H1 (cell line): ENCODE measurements around the gene FAM162B. TPM values are rescaled to one million over a fixed set of nuclear protein-coding genes. Genes with fewer than 3 reads are reported as not detected.

Experiments
- CTCF ChIA-PET: fragments of 300-600 bp; sonication (Branson Sonifier 250); formaldehyde crosslinking; loops from one replicate; lab custom pipeline; 2021; ENCODE audit not compliant: partially characterized antibody; lab: Charles Lee
- POLR2A ChIA-PET: fragments of 300-600 bp; sonication (Branson Sonifier 250); formaldehyde crosslinking; loops from one replicate; lab custom pipeline; 2021; ENCODE audit warnings: inconsistent platforms; ENCODE audit not compliant: partially characterized antibody; lab: Charles Lee
- DNase-seq, 2 experiments: peaks; one replicate each; pipeline versions ENCODE4 v3.0.0 to v3.0.0-alpha.2; 2010 to 2022; ENCODE audit warnings: low spot score in 2 of 2, low read depth in 1 of 2, mixed read lengths in 1 of 2
- FAIRE-seq: peaks from 2 replicates; lab custom pipeline; 2011; peaks lifted over from hg19 to GRCh38; lab: Jason Lieb, UNC
- H2AFZ ChIP-seq: 2 replicates; pipeline ENCODE4 v1.8.1; 2012; ENCODE audit warnings: low read length, inconsistent platforms
- H2AK5ac ChIP-seq: 2 replicates; pipeline ENCODE4 v1.6.1; 2013; ENCODE audit warnings: low read depth, low read length
- H2BK120ac ChIP-seq: replicated peaks from 2 replicates; pipeline ENCODE3; 2013; ENCODE audit warnings: low read depth, low read length, inconsistent platforms
- H2BK12ac ChIP-seq: 2 replicates; pipeline ENCODE4 v1.6.1; 2013; ENCODE audit warnings: low read depth, low read length
- H2BK15ac ChIP-seq: 2 replicates; pipeline ENCODE4 v1.6.1; 2013; ENCODE audit warnings: low read length
- H2BK20ac ChIP-seq: 2 replicates; pipeline ENCODE4 v1.6.1; 2013; ENCODE audit warnings: low read length
- H2BK5ac ChIP-seq: 2 replicates; pipeline ENCODE4 v1.6.1; 2013; ENCODE audit warnings: low read depth, low read length
- H3K14ac ChIP-seq: 2 replicates; pipeline ENCODE4 v1.6.1; 2013; ENCODE audit warnings: inconsistent platforms; ENCODE audit not compliant: insufficient read length
- H3K18ac ChIP-seq: 2 replicates; pipeline ENCODE4 v1.6.1; 2013; ENCODE audit warnings: low read length; ENCODE audit errors: extremely low read depth
- H3K23ac ChIP-seq: 2 replicates; pipeline ENCODE4 v1.6.1; 2013; ENCODE audit warnings: inconsistent platforms; ENCODE audit not compliant: insufficient read length
- H3K23me2 ChIP-seq: 2 replicates; pipeline ENCODE4 v1.6.1; 2013; ENCODE audit warnings: low read depth, low read length
- H3K27ac ChIP-seq: 2 replicates; pipeline ENCODE4 v1.6.1; 2011; ENCODE audit warnings: low read depth, low read length, inconsistent platforms
- H3K27me3 ChIP-seq, 4 experiments: replicated peaks in 1 of 4; 1 replicate in 1 of 4; 2 replicates in 3 of 4; pipeline versions ENCODE4 v1.6.1 to v1.8.1; 2011 to 2013; ENCODE audit warnings: low read length in 3 of 4, mild to moderate bottlenecking in 3 of 4, inconsistent platforms in 2 of 4, mixed read lengths in 2 of 4, moderate library complexity in 1 of 4; ENCODE audit not compliant: control insufficient read depth in 3 of 4, insufficient read depth in 3 of 4; ENCODE audit errors: extremely low read depth in 1 of 4
- H3K36me3 ChIP-seq, 4 experiments: 2 replicates each; pipeline versions ENCODE4 v1.6.1 to v1.8.1; 2011 to 2013; ENCODE audit warnings: mild to moderate bottlenecking in 4 of 4, low read length in 3 of 4, moderate library complexity in 2 of 4, control low read depth in 1 of 4, inconsistent platforms in 1 of 4; ENCODE audit not compliant: insufficient read depth in 4 of 4, control insufficient read depth in 2 of 4
- H3K4ac ChIP-seq: replicated peaks from 2 replicates; pipeline ENCODE3; 2013; ENCODE audit warnings: low read length, low read depth, mixed read lengths, inconsistent platforms; ENCODE audit not compliant: insufficient read length
- H3K4me1 ChIP-seq, 4 experiments: replicated peaks in 1 of 4; 1 replicate in 1 of 4; 2 replicates in 3 of 4; pipeline versions ENCODE4 v1.6.1 to v1.8.1; 2011 to 2013; ENCODE audit warnings: low read length in 3 of 4, inconsistent platforms in 2 of 4, mixed read lengths in 1 of 4; ENCODE audit not compliant: insufficient read depth in 4 of 4, control insufficient read depth in 3 of 4
- H3K4me2 ChIP-seq, 2 experiments: 2 replicates each; pipeline versions ENCODE4 v1.6.1 to v1.8.1; 2011 to 2013; ENCODE audit warnings: low read depth in 2 of 2, low read length in 2 of 2, control low read depth in 1 of 2, inconsistent platforms in 1 of 2, mild to moderate bottlenecking in 1 of 2; ENCODE audit not compliant: insufficient read depth in 1 of 2
- H3K4me3 ChIP-seq, 4 experiments: fragments of 200-600, 300-600 bp in 1 of 4; sonication (generic), shearing (Covaris generic), sonication (Bioruptor Twin) in 1 of 4; 2 replicates each; pipeline versions ENCODE4 v1.5.1 to v1.8.1; 2011 to 2016; ENCODE audit warnings: low read length in 4 of 4, low read depth in 3 of 4, control low read depth in 2 of 4, inconsistent platforms in 2 of 4, mild to moderate bottlenecking in 2 of 4, mixed read lengths in 1 of 4, moderate library complexity in 1 of 4; ENCODE audit not compliant: insufficient read depth in 2 of 4; ENCODE audit errors: extremely low read depth in 1 of 4
- H3K56ac ChIP-seq: replicated peaks from 2 replicates; pipeline ENCODE3; 2013; ENCODE audit warnings: low read depth, mild to moderate bottlenecking, mixed read lengths, low read length, inconsistent platforms; ENCODE audit not compliant: insufficient read length
- H3K79me1 ChIP-seq: 2 replicates; pipeline ENCODE4 v1.6.1; 2013; ENCODE audit warnings: low read depth, low read length, control low read depth
- H3K79me2 ChIP-seq, 2 experiments: 2 replicates each; pipeline versions ENCODE4 v1.6.1 to v1.8.1; 2012 to 2013; ENCODE audit warnings: low read length in 2 of 2, mild to moderate bottlenecking in 2 of 2, inconsistent platforms in 1 of 2; ENCODE audit not compliant: insufficient read depth in 2 of 2, control insufficient read depth in 1 of 2
- H3K9ac ChIP-seq, 4 experiments: replicated peaks in 1 of 4; 1 replicate in 1 of 4; 2 replicates in 3 of 4; pipeline versions ENCODE4 v1.6.1 to v1.8.1; 2011 to 2013; ENCODE audit warnings: low read depth in 3 of 4, low read length in 3 of 4, control low read depth in 2 of 4, mild to moderate bottlenecking in 2 of 4, moderate library complexity in 2 of 4, inconsistent platforms in 1 of 4; ENCODE audit errors: extremely low read depth in 1 of 4
- H3K9me3 ChIP-seq, 2 experiments: 2 replicates each; pipeline versions ENCODE4 v1.6.1 to v1.8.1; 2012 to 2013; ENCODE audit warnings: mild to moderate bottlenecking in 2 of 2, moderate library complexity in 2 of 2, control low read depth in 1 of 2, inconsistent platforms in 1 of 2, low read depth in 1 of 2, low read length in 1 of 2, mixed read lengths in 1 of 2; ENCODE audit not compliant: insufficient read depth in 2 of 2
- H4K20me1 ChIP-seq, 2 experiments: replicated peaks in 1 of 2; 2 replicates each; pipeline versions ENCODE3 to v1.8.1; 2011 to 2013; ENCODE audit warnings: inconsistent platforms in 2 of 2, low read length in 2 of 2, mild to moderate bottlenecking in 1 of 2; ENCODE audit not compliant: insufficient read depth in 2 of 2, control insufficient read depth in 1 of 2
- H4K5ac ChIP-seq: 2 replicates; pipeline ENCODE4 v1.6.1; 2013; ENCODE audit warnings: low read length, low read depth, mixed read lengths, inconsistent platforms; ENCODE audit not compliant: insufficient read length
- H4K8ac ChIP-seq: 2 replicates; pipeline ENCODE4 v1.8.0; 2013; ENCODE audit warnings: mild to moderate bottlenecking, moderate library complexity, low read length, inconsistent platforms; ENCODE audit not compliant: insufficient read depth; ENCODE audit errors: extremely low read depth
- H4K91ac ChIP-seq: replicated peaks from 2 replicates; pipeline ENCODE3; 2013; ENCODE audit warnings: low read length, mixed read lengths, inconsistent platforms; ENCODE audit not compliant: insufficient read length
- CBX5 ChIP-seq: fragments of 300-800, 300-1000 bp; sonication (generic); IDR thresholded peaks from 2 replicates; pipeline ENCODE4 v1.7.1; 2016; ENCODE audit warnings: antibody characterized with exemption, low read length, low read depth
- CEBPB ChIP-seq: IDR thresholded peaks from 2 replicates; pipeline ENCODE4 v1.6.1; 2012; ENCODE audit warnings: low read depth, low read length
- JUND ChIP-seq: IDR thresholded peaks from 2 replicates; pipeline ENCODE4 v1.6.1; 2011; ENCODE audit warnings: mild to moderate bottlenecking, improper control_type of control experiment, low read length
- POLR2A ChIP-seq, 2 experiments: IDR thresholded peaks; 1 replicate in 1 of 2; 2 replicates in 1 of 2; pipeline ENCODE4 v1.6.1; 2011; ENCODE audit warnings: low read depth in 2 of 2, low read length in 2 of 2, mild to moderate bottlenecking in 2 of 2; ENCODE audit errors: control extremely low read depth in 1 of 2
- SIN3A ChIP-seq, 2 experiments: IDR thresholded peaks in 1 of 2; conservative IDR thresholded peaks in 1 of 2; 2 replicates each; pipeline ENCODE4 v1.6.1; 2011 to 2012; ENCODE audit warnings: low read length in 2 of 2, improper control_type of control experiment in 1 of 2, low read depth in 1 of 2, mild to moderate bottlenecking in 1 of 2
- SRF ChIP-seq: IDR thresholded peaks from 2 replicates; pipeline ENCODE4 v1.6.1; 2011; ENCODE audit warnings: mild to moderate bottlenecking, low read depth, low read length, moderate library complexity
- WGBS, 2 experiments: shearing (Covaris generic) in 1 of 2; methylation state at CpG; one replicate each; pipeline versions ENCODE4 v1.1.6 to v1.1.7; 2013 to 2015; ENCODE audit warnings: low lambda C conversion rate in 2 of 2, mixed read lengths in 2 of 2, inconsistent platforms in 1 of 2, low coverage in 1 of 2, missing lambda C conversion rate in 1 of 2; ENCODE audit not compliant: insufficient replicate concordance in 2 of 2, insufficient coverage in 1 of 2, insufficient read length in 1 of 2; ENCODE audit errors: extremely low coverage in 1 of 2, missing lambda C conversion rate in 1 of 2; 5-methylcytosine and 5-hydroxymethylcytosine counted together
- polyA plus RNA-seq, 7 experiments: library from polyadenylated mRNA; depleted of rRNA in 3 of 7; stranded (reverse) in 5 of 7; unstranded in 2 of 7; fragments of >200 nt in 5 of 7; fragments of 200-250 nt in 2 of 7; gene quantifications; 1 replicate in 5 of 7; 2 replicates in 1 of 7; 4 replicates in 1 of 7; pipeline versions ENCODE4 v1.2.1 to v1.2.3, GENCODE V29; 2011 to 2013; ENCODE audit warnings: missing spikeins in 2 of 7, mixed read lengths in 2 of 7
- total RNA-seq: library from RNA; stranded (reverse); fragmentation: NEBNext Ultra II Directional; extraction: Animal tissue kit (Norgen Biotek cat#: 25700); gene quantifications from 2 replicates; pipeline ENCODE4 v1.2.1, GENCODE V29; 2021

Gene FAM162B
- total and polyA plus RNA-seq, 2 of the 8 experiments (the other 6 are each of a cell fraction or from before 2014, with no cell fraction given): 2.6 to 3.2 TPM

DNA sequence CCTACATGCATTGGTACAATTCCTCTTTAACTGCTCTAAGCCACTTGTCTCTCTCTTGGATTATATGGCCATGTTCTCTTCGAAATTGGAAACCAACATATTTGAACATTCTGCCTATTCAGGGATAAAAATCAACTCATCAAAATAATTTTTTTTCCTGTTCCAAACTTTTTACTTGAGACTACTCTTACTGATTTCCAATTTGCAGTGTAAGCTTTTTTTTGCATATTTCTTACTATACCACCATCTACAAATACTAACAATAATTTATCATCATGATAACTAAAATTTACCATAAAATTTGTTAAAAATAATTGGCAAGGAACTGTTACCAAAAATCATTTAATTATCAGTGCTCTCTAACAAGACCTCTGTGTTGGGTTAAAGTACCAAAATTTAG, 6.9 kb upstream of the FAM162B start:
- FAIRE-seq: no peak
- Histone ChIP-seq H2BK5ac (no peak overlapping the region), H3K4me1 (no peaks in the 10 kb centered on the region), H4K5ac (no peak overlapping the region), H4K8ac (no peak overlapping the region), H2BK20ac (no peak overlapping the region), H3K18ac (no peak overlapping the region), H3K36me3 (no peaks in the 10 kb centered on the region), H3K4me3 (no peak overlapping the region), H3K9ac (no peak overlapping the region), H3K27ac (no peak overlapping the region), H3K4me2 (no peak overlapping the region), H3K9me3 (no peaks in the 10 kb centered on the region), H2BK120ac (no peak overlapping the region), H3K79me1 (no peaks in the 10 kb centered on the region), H3K79me2 (no peaks in the 10 kb centered on the region), H3K56ac (no peak overlapping the region), H4K20me1 (no peaks in the 10 kb centered on the region), H2AK5ac (no peak overlapping the region), H3K4ac (no peak overlapping the region), H3K23me2 (no peaks in the 10 kb centered on the region), H2BK15ac (no peak overlapping the region), H2BK12ac (no peak overlapping the region), H3K14ac (no peak overlapping the region), H3K27me3 (no peaks in the 10 kb centered on the region), H4K91ac (no peak overlapping the region), H2AFZ (no peak overlapping the region), H3K23ac (no peak overlapping the region)
- 81% methylated on average over 1 of the region's 1 CpG; no CpG with 5 or more reads in 1 of the 2 experiments for WGBS, 2 experiments
- TF ChIP-seq SIN3A (conservative IDR thresholded peaks at IDR 0.05 in 1 of 2, IDR thresholded peaks at IDR 0.05 in 1 of 2; ENCODE audit: low read depth in 1 of 2, low read length in 2 of 2) (no peak), POLR2A (IDR thresholded peaks at IDR 0.05; ENCODE audit: control extremely low read depth in 1 of 2, low read depth in 2 of 2, low read length in 2 of 2) (no peak), CEBPB (no peak), SRF (no peak), CBX5 (no peak), JUND (no peak)
- ChIA-PET CTCF (interaction anchor here (0.7 kb wide), 1 partner anchor 10 kb away, joined by 3 read pairs; no protein-coding TSS in a partner anchor), POLR2A (no interaction called here)
- no peak for DNase-seq
